ENCODE results near the gene LILRA6.
"Not testable (repeated sequence)": the region's sequence is repeated elsewhere in the genome, so short reads cannot be mapped to it uniquely, and the experiment has no call there.

The LILRA6 gene

GRCh38 chr19:54209058-54209810 is 33.4 kb downstream of the LILRA6 start:
- TF ChIP-seq CTCF (IDR thresholded peaks at IDR 0.05; ENCODE audit: extremely low read depth, missing control alignments): no peak
- DNase-seq (ENCODE audit: low spot score): no peak

GRCh38 chr19:54208784-54209057 is 33.9 kb downstream of the LILRA6 start:
- TF ChIP-seq CTCF (IDR thresholded peaks at IDR 0.05; ENCODE audit: extremely low read depth, missing control alignments): no peak
- no peak for DNase-seq (ENCODE audit: low spot score)

DNA sequence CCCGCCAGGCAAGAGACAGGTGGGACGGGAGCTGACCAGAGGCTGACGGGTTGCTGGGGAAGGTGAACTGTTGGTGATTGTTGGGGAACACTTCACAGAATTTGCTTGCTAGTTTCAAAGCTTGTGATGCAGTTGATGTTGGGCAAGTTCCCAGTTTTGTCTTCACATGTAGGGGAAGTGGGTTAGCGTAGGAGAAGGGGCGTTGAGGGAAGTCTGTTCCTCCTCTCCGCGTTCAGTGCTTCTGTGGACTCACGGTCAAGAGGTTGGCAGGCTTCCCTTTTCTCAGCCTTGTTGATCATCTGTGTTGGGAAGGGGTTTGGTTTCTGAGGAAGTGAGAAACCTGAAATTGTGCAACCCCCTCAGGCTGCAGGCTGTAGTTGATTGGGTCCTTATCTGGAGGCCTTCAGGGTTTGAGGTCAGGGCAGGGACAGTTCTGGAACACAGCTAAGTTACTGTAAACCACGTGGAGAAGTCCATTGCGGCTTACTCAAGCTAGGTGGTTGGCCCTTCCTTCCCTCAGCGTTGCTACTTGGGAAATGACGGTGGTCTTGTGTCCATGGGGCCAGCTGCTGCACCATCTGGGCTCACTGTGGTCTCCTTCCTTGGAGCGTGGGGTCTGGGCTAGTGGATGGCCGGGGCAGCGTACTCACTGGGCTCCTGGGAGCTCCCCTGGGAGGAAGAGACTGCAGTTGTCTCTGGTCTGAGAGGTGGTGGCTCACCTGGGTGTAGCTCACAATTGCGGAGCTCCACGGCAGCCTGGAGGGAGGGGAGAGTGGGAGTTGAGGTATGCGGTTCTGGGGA is 34.4 kb downstream of the LILRA6 start:
- TF ChIP-seq CTCF (IDR thresholded peaks at IDR 0.05; ENCODE audit: extremely low read depth, missing control alignments): no peak
- peak; percentile 57 for DNase-seq (ENCODE audit: low spot score)

DNA sequence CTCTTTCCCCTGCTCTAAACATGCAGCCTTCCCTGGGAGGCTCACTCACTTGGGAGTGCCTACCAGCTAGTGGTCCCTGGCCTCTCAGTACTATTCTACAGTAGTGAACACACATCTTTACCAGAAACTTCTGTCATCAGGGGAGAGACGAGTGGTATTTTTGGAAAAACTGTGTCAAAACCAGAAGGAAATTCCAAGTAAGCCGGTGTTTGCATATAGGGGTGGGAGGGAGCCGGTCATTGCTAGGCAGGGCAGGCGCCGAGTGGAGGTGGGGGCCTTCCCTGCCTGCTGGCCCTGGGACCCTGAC is 35.0 kb downstream of the LILRA6 start:
- no peak for DNase-seq (ENCODE audit: low spot score)
- no peak for TF ChIP-seq CTCF (IDR thresholded peaks at IDR 0.05; ENCODE audit: extremely low read depth, missing control alignments)

DNA sequence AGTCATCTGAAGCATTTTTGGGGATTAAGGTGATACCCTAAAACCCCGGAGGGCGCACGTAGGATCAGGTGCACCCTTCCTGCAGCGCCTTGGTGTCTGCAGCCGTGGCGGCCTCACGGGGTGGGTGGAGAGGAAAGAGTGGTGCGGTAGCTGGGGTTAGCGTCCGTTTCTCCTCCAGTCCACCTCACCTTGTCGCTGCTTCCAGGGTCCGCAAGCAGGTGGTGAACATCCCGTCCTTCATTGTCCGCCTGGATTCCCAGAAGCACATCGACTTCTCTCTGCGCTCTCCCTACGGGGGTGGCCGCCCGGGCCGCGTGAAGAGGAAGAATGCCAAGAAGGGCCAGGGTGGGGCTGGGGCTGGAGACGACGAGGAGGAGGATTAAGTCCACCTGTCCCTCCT is 35.4 kb downstream of the LILRA6 start:
- DNase-seq (ENCODE audit: low spot score): not testable (repeated sequence)

GRCh38 chr19:54206831-54207177 is 35.8 kb downstream of the LILRA6 start:
- no peak for DNase-seq (ENCODE audit: low spot score)
- no peak for TF ChIP-seq CTCF (IDR thresholded peaks at IDR 0.05; ENCODE audit: extremely low read depth, missing control alignments)

GRCh38 chr19:54206030-54206830 is 36.4 kb downstream of the LILRA6 start:
- no peak for DNase-seq (ENCODE audit: low spot score)
- TF ChIP-seq CTCF (IDR thresholded peaks at IDR 0.05; ENCODE audit: extremely low read depth, missing control alignments): no peak
